Cardiac fibroblast (primary cell): ENCODE results near the gene ARHGAP20.

Experiments used
- DNase-seq, 2 donors: peaks; one replicate each; pipeline versions ENCODE4 v3.0.0 to v3.0.0-alpha.2; 2010; ENCODE audit warnings: low read depth in 2 of 2
- H3K4me3 ChIP-seq, 2 donors: replicated peaks in 1 of 2; 1 replicate in 1 of 2; 2 replicates in 1 of 2; pipeline ENCODE4 v1.5.1; 2011; ENCODE audit warnings: low read depth in 2 of 2, low read length in 2 of 2, mild to moderate bottlenecking in 2 of 2, moderate library complexity in 1 of 2
- CTCF ChIP-seq: IDR thresholded peaks from one replicate; pipeline ENCODE4 v1.5.1; 2011; ENCODE audit warnings: low read depth, mild to moderate bottlenecking, low read length, inconsistent platforms

ARHGAP20 gene

GRCh38 chr11:110710628-110711381 lies 1.4 kb downstream of the ARHGAP20 start:
- peak overlapping the region; percentile 68 to 80 for H3K4me3 ChIP-seq
- DNase-seq = peak; percentile 28 to 38
- TF ChIP-seq CTCF = no peak

GRCh38 chr11:110704210-110704864 lies 7.9 kb downstream of the ARHGAP20 start:
- no peak for TF ChIP-seq CTCF
- DNase-seq = no peak
- no peak overlapping the region for H3K4me3 ChIP-seq

GRCh38 chr11:110691926-110692325 lies 20.3 kb downstream of the ARHGAP20 start:
- no peak overlapping the region for H3K4me3 ChIP-seq
- no peak for DNase-seq
- TF ChIP-seq CTCF = no peak

GRCh38 chr11:110689306-110689705 lies 22.9 kb downstream of the ARHGAP20 start:
- DNase-seq = no peak
- H3K4me3 ChIP-seq = no peak overlapping the region
- TF ChIP-seq CTCF = no peak

- H3K4me3 ChIP-seq = no peak overlapping the region
- DNase-seq = peak in 1 of 2 donors; percentile 60
These were observed 32.8 kb downstream of the ARHGAP20 start for GRCh38 chr11:110679323-110679975.

GRCh38 chr11:110675548-110675947 lies 36.7 kb downstream of the ARHGAP20 start:
- no peak for DNase-seq
- no peak overlapping the region for H3K4me3 ChIP-seq
- TF ChIP-seq CTCF = no peak

More at GRCh38 chr11:110679323-110679975, 32.8 kb downstream of the ARHGAP20 start:
- no peak for TF ChIP-seq CTCF
